RPMI7951 (cell line): ENCODE measurements around the gene KCNAB2. TPM values are rescaled to one million over a fixed set of nuclear protein-coding genes. Genes with fewer than 3 reads are reported as not detected.

Experiments
- DNase-seq: peaks from one replicate; pipeline ENCODE4 v3.0.0-alpha.2; 2012; ENCODE audit warnings: low read depth
- total RNA-seq: library from RNA; depleted of rRNA; stranded (reverse); fragments of >200 nt; shearing (Covaris generic); gene quantifications from 2 replicates; pipeline ENCODE4 v1.2.3, GENCODE V29; 2014; rRNA removed

KCNAB2 gene
- total RNA-seq, 1 experiment from 2014 or later: 4.0 TPM

DNA sequence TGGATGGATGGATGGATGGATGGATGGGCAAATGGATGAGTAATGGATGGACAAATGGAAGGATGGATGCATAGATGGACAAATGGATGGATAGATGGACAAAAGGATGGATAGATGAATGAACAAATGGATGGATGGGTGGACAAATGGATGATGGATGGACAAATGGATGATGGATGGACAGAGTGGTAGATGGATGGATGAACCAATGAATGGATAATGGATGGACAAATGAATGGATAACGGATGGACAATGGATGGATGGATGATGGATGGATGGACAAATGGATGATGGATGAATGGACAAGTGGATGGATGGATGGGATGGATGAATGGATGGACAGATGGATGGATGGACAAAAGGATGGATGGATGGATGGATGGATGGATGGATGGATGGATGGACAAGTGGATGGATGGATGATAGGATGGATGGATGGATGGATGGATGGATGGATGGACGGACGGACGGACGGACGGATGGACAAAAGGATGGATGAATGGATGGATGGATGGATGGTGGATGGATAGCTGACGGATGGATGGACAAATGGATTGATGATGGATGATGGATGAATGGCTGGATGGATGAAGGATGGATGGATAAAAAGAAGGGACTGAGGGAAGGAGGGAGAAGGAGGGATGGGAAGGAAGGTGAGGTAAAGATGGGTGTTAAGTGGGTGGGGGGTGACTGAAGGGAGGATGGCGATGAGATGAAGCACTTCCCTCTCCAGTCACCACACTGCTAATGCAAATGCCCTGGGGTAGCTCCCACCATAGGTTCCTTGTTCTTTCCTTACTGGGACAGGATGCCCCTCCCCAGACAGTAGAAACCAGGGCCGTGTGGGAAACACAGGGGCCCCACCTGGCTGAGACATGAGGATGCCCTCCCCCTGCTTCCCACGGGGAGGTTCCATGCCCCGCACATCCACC lies 104.6 kb downstream of the KCNAB2 start:
- no peak for DNase-seq

Other genes starting within 250 kb of the KCNAB2 start
- gene NPHP4, start 53.5 kb upstream of the KCNAB2 start, total RNA-seq: 5.6 and 6.4 TPM in 2 replicates
- under 0.01 TPM in 1 of 2 replicates, not detected in the other for gene CHD5, start 134.4 kb downstream of the KCNAB2 start, total RNA-seq
- 245 and 306 TPM in 2 replicates for gene RPL22, start 153.7 kb downstream of the KCNAB2 start, total RNA-seq
- gene RNF207, start 160.2 kb downstream of the KCNAB2 start, total RNA-seq: 4.9 and 5.0 TPM in 2 replicates
- gene ICMT, start 190.1 kb downstream of the KCNAB2 start, total RNA-seq: 101 and 105 TPM in 2 replicates
- gene HES3, start 198.3 kb downstream of the KCNAB2 start, total RNA-seq: not detected in 2 replicates
- gene GPR153, start 215.2 kb downstream of the KCNAB2 start, total RNA-seq: 11.8 and 12.6 TPM in 2 replicates